Astrocyte of the cerebellum (primary cell): ENCODE measurements around the gene LPXN.

Source experiments
- DNase-seq: peaks from one replicate; pipeline ENCODE4 v3.0.0-alpha.2; 2011; ENCODE audit warnings: low read depth
- H3K4me3 ChIP-seq: 2 replicates; pipeline ENCODE4 v1.5.1; 2011; ENCODE audit warnings: mild to moderate bottlenecking, low read depth, low read length, moderate library complexity
- in situ Hi-C: cut with HindIII; loops from 2 replicates; pipeline ENCODE4 v1.10.0; 2017; ENCODE audit warnings: low sequenced_read_pairs
- TF ChIP-seq, protein P1 (sequence below): IDR thresholded peaks from 2 replicates; pipeline ENCODE4 v1.5.1; 2012; ENCODE audit warnings: low read length, low read depth, moderate library complexity, mild to moderate bottlenecking; ENCODE audit errors: missing control alignments

LPXN gene

DNA sequence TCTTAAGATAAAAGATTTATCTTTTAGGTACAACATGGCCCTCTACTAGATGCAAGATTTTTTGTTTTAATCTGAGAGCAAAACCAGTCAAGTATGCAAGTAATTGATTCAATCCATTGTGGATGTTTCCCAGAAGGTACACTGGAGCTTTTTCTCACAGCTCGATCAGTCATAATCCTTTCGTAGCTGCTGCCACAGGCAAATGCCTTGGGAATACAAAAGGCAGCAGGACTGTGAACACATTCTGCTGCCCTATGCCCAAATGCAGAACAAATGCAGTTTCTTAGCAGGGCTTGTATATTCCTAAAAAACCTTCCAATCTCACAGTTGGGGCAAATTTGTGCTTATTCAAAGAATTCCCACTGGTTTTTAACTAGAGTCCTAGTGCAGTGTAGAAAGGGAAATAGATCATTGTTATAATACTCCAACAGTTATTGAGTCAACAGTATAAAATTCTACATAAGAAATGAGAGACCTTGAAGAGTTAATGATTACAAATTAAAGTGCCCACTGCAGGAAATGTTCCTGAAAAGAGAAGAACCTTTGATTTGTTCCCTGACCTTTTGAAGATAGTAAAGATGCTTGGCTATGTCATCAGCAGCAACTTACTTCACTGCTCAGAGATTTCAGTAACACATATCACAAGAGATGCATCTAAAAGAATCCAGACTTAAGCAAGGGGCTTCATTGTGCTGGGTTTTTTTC is 14.1 kb downstream of the LPXN start:
- TF ChIP-seq, protein P1, sequence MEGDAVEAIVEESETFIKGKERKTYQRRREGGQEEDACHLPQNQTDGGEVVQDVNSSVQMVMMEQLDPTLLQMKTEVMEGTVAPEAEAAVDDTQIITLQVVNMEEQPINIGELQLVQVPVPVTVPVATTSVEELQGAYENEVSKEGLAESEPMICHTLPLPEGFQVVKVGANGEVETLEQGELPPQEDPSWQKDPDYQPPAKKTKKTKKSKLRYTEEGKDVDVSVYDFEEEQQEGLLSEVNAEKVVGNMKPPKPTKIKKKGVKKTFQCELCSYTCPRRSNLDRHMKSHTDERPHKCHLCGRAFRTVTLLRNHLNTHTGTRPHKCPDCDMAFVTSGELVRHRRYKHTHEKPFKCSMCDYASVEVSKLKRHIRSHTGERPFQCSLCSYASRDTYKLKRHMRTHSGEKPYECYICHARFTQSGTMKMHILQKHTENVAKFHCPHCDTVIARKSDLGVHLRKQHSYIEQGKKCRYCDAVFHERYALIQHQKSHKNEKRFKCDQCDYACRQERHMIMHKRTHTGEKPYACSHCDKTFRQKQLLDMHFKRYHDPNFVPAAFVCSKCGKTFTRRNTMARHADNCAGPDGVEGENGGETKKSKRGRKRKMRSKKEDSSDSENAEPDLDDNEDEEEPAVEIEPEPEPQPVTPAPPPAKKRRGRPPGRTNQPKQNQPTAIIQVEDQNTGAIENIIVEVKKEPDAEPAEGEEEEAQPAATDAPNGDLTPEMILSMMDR, result no peak
- no peak for DNase-seq
- no peak overlapping the region for H3K4me3 ChIP-seq
- in situ Hi-C loops, result no loop called here

GRCh38 chr11:58560842-58561241 is 14.8 kb downstream of the LPXN start:
- in situ Hi-C loops, result no loop called here
- TF ChIP-seq, protein P1, result no peak
- no peak for DNase-seq
- H3K4me3 ChIP-seq, result no peak overlapping the region

- no peak for DNase-seq
- in situ Hi-C loops, result no loop called here
- TF ChIP-seq, protein P1, result no peak
- no peak overlapping the region for H3K4me3 ChIP-seq
These were observed 26.0 kb downstream of the LPXN start for GRCh38 chr11:58549644-58550043.

- in situ Hi-C loops, result no loop called here
- DNase-seq, result no peak
- TF ChIP-seq, protein P1, result no peak
- H3K4me3 ChIP-seq, result no peak overlapping the region
These were observed 28.8 kb downstream of the LPXN start for GRCh38 chr11:58546841-58547240.

DNA sequence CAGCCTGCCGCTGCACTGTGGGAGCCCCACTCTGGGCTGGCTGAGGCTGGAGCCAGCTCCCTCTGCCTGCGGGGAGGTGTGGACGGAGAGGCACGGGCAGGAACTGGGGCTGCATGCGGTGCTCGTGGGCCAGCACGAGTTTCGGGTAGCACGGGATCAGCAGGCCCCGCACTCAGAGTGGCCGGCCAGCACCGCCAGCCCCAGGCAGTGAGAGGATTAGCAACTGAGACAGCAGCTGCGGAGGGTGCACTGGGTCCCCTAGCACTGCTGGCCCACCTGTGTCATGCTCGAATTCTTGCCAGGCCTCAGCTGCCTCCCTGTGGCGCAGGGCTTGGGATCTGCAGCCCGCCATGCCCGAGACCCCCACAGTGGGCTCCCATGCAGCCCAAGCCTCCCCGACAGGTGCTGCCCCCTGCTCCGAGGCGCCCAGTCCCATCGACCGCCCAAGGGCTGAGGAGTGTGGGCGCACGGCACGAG is 43.8 kb downstream of the LPXN start:
- DNase-seq, result no peak
- in situ Hi-C loops, result no loop called here
- no peak overlapping the region for H3K4me3 ChIP-seq
- TF ChIP-seq, protein P1, result no peak

DNA sequence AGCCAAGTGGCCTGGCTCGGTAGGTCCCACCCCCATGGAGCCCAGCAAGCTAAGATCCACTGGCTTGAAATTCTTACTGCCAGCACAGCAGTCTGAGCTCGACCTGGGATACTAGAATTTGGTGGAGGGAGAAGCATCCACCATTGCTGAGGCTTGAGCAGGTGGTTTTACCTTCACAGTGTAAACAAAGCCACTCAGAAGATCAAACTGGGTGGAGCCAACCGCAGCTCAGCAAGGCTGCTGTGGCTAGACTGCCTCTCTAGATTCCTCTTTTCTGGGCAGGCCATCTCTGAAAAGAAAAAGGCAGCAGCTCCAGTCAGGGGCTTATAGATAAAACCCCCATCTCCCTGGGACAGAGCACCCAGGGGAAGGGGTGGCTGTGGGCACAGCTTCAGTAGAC is 45.4 kb downstream of the LPXN start:
- TF ChIP-seq, protein P1, result no peak
- H3K4me3 ChIP-seq, result no peak overlapping the region
- no peak for DNase-seq
- in situ Hi-C loops, result no loop called here
